Endothelial cell (in vitro differentiated cells): ENCODE measurements around the gene CBFB. TPM values are rescaled to one million over a fixed set of nuclear protein-coding genes. Genes with fewer than 3 reads are reported as not detected.

Experiments
- DNase-seq: peaks from one replicate; pipeline ENCODE4 v3.0.0; 2021; ENCODE audit warnings: low spot score
- H3K27ac Mint-ChIP-seq: one replicate; pipeline ENCODE4 v1.8.0; 2021; ENCODE audit warnings: mixed read lengths, inconsistent platforms; ENCODE audit not compliant: unreplicated experiment
- H3K27me3 Mint-ChIP-seq: one replicate; pipeline ENCODE4 v1.8.0; 2021; ENCODE audit warnings: mild to moderate bottlenecking, moderate library complexity, mixed read lengths, inconsistent platforms; ENCODE audit not compliant: unreplicated experiment
- H3K36me3 Mint-ChIP-seq: one replicate; pipeline ENCODE4 v1.8.0; 2021; ENCODE audit warnings: mild to moderate bottlenecking, low read depth, mixed read lengths, inconsistent platforms; ENCODE audit not compliant: unreplicated experiment
- H3K4me1 Mint-ChIP-seq: one replicate; pipeline ENCODE4 v1.8.0; 2021; ENCODE audit warnings: mild to moderate bottlenecking, mixed read lengths, inconsistent platforms; ENCODE audit not compliant: unreplicated experiment
- H3K4me3 Mint-ChIP-seq: one replicate; pipeline ENCODE4 v1.8.0; 2021; ENCODE audit warnings: mild to moderate bottlenecking, mixed read lengths, inconsistent platforms; ENCODE audit not compliant: unreplicated experiment
- H3K9me3 Mint-ChIP-seq: one replicate; pipeline ENCODE4 v1.8.0; 2021; ENCODE audit warnings: mixed read lengths, inconsistent platforms; ENCODE audit not compliant: unreplicated experiment
- CTCF ChIP-seq: fragments of 200-600 bp; sonication (generic); IDR thresholded peaks from one replicate; pipeline ENCODE4 v1.5.0; 2021; ENCODE audit warnings: antibody characterized with exemption; ENCODE audit not compliant: unreplicated experiment
- long read RNA-seq: library from polyadenylated mRNA; unstranded; transcript quantifications from one replicate; pipeline ENCODE4 v2.0.0, GENCODE V29; 2020; ENCODE audit not compliant: unreplicated experiment
- total RNA-seq: library from RNA; stranded (reverse); fragmentation: NEBNext Ultra II Directional; extraction: Animal tissue kit (Norgen Biotek cat#: 25700); gene quantifications from one replicate; pipeline ENCODE4 v1.2.1, GENCODE V29; 2021; ENCODE audit not compliant: unreplicated experiment

CBFB gene
- 65.8 TPM for total RNA-seq
- long read RNA-seq, partial matches to known transcripts = 1 of 11 reads
- long read RNA-seq, other reads (novel, unspliced or antisense) = 4 of 11 reads

GRCh38 chr16:67028696-67029253 is at the start of gene CBFB:
Gene CBFB (plus strand): TSS chr16:67029149. CDS start chr16:67029408, 259 bp downstream.
- peaks cover 18% of the 10 kb centered on the region for H3K4me1 Mint-ChIP-seq
- peak within 1 kb of the TSS; percentile 61 for H3K27ac Mint-ChIP-seq
- no peaks in the 10 kb centered on the region for H3K36me3 Mint-ChIP-seq
- peak within 1 kb of the TSS; percentile 95 for H3K4me3 Mint-ChIP-seq
- peak; percentile 91 for DNase-seq
- H3K9me3 Mint-ChIP-seq = no peaks in the 10 kb centered on the region
- H3K27me3 Mint-ChIP-seq = no peaks in the 10 kb centered on the region
- TF ChIP-seq CTCF = no peak

DNA sequence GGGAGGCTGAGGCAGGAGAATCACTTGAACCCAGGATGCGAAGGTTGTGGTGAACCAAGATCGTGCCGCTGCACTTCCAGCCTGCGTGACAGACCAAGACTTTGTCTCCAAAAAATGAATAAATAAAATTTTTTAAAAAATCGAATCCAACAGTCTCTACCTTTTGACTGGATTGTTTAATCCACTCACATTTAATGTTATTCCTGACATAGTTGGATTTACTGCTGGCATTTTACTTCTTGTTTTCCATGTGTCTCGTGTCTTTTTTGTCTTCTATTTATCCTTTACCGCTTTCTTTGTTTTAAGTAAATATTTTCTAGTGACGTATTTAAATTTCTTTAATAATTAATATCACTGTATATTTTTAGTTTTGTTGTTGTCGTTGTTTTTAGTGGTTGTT is 45.9 kb upstream of the CBFB start:
- H3K36me3 Mint-ChIP-seq = no peaks in the 10 kb centered on the region
- H3K4me3 Mint-ChIP-seq = no peak overlapping the region
- no peaks in the 10 kb centered on the region for H3K9me3 Mint-ChIP-seq
- no peaks in the 10 kb centered on the region for H3K4me1 Mint-ChIP-seq
- H3K27me3 Mint-ChIP-seq = peaks cover 4% of the 10 kb centered on the region
- DNase-seq = no peak
- H3K27ac Mint-ChIP-seq = no peak overlapping the region
- no peak for TF ChIP-seq CTCF

GRCh38 chr16:66984892-66985311 is 44.0 kb upstream of the CBFB start:
- Mint-ChIP-seq H3K27ac (no peak overlapping the region), H3K27me3 (peaks cover 5% of the 10 kb centered on the region), H3K36me3 (peaks cover 3% of the 10 kb centered on the region), H3K4me1 (no peaks in the 10 kb centered on the region), H3K4me3 (no peak overlapping the region), H3K9me3 (no peaks in the 10 kb centered on the region)
- no peak for DNase-seq
- no peak for TF ChIP-seq CTCF

GRCh38 chr16:66986559-66986958 is 42.4 kb upstream of the CBFB start:
- H3K4me3 Mint-ChIP-seq = no peak overlapping the region
- H3K9me3 Mint-ChIP-seq = no peaks in the 10 kb centered on the region
- peaks cover 5% of the 10 kb centered on the region for H3K27me3 Mint-ChIP-seq

More at GRCh38 chr16:66986559-66986958, 42.4 kb upstream of the CBFB start:
- H3K36me3 Mint-ChIP-seq = peaks cover 3% of the 10 kb centered on the region
- H3K27ac Mint-ChIP-seq = no peak overlapping the region
- no peak for TF ChIP-seq CTCF
- no peak for DNase-seq
- no peaks in the 10 kb centered on the region for H3K4me1 Mint-ChIP-seq
